Astrocyte of the hippocampus (primary cell): ENCODE data around the gene ALG5.

Experiments
- DNase-seq: peaks from one replicate; pipeline ENCODE4 v3.0.0; 2011; ENCODE audit warnings: low read depth, low spot score

Gene ALG5

GRCh38 chr13:36915896-36916640 is 83.1 kb downstream of the ALG5 start:
- no peak for DNase-seq

- DNase-seq: no peak
Measured at GRCh38 chr13:36915106-36915505, 84.0 kb downstream of the ALG5 start.

- DNase-seq: no peak
Measured at GRCh38 chr13:36914648-36915047, 84.5 kb downstream of the ALG5 start.

- no peak for DNase-seq
Measured at GRCh38 chr13:36913463-36913862, 85.7 kb downstream of the ALG5 start.

GRCh38 chr13:36912973-36913372 is 86.2 kb downstream of the ALG5 start:
- DNase-seq: no peak

- DNase-seq: no peak
Measured at GRCh38 chr13:36912369-36912768, 86.8 kb downstream of the ALG5 start.

GRCh38 chr13:36910545-36910944 is 88.6 kb downstream of the ALG5 start:
- DNase-seq: peak; percentile 19

GRCh38 chr13:36907821-36908220 is 91.3 kb downstream of the ALG5 start:
- no peak for DNase-seq

GRCh38 chr13:36907266-36907665 is 91.9 kb downstream of the ALG5 start:
- no peak for DNase-seq

GRCh38 chr13:36905944-36906343 is 93.2 kb downstream of the ALG5 start:
- no peak for DNase-seq

GRCh38 chr13:36903925-36904595 is 95.1 kb downstream of the ALG5 start:
- no peak for DNase-seq
